ENCODE data around the gene CHST15.

GRCh38 chr10:124119946-124120345 lies 26.5 kb upstream of the CHST15 start:
- TF ChIP-seq CTCF (IDR thresholded peaks at IDR 0.05), result no peak
- TF ChIP-seq EP300 (IDR thresholded peaks at IDR 0.05), result no peak

All from ovary (tissue), 3 donors.